ENCODE results near the gene B4GALNT3.

GRCh38 chr12:592024-592505 is 132.3 kb downstream of the B4GALNT3 start:
- TF ChIP-seq CTCF (IDR thresholded peaks at IDR 0.05; ENCODE audit: insufficient read depth, low read length) (no peak), GABPA (IDR thresholded peaks at IDR 0.05; ENCODE audit: low read depth) (no peak), SPI1 (IDR thresholded peaks at IDR 0.05; ENCODE audit: borderline replicate concordance, low read depth) (no peak)
